OCI-M2 (cell line): ENCODE results near the gene PPA2.
"Not testable (repeated sequence)": the region's sequence is repeated elsewhere in the genome, so short reads cannot be mapped to it uniquely, and the experiment has no call there.

ENCODE experiments used
- DNase-seq: peaks from one replicate; lab custom pipeline; 2025; ENCODE audit not compliant: unreplicated experiment; lab: John Stamatoyannopoulos, UW

Gene PPA2

GRCh38 chr4:105473324-105474098 is at the start of gene PPA2:
Gene PPA2, minus strand, starts transcription at chr4:105474062. Its CDS starts 12 bp downstream, at chr4:105474050.
- DNase-seq: peak; percentile 22

- DNase-seq: peak; percentile 45
Measured at GRCh38 chr4:105520819-105521790, 47.2 kb upstream of the PPA2 start.

GRCh38 chr4:105510245-105510644 is 36.4 kb upstream of the PPA2 start:
- no peak for DNase-seq

- no peak for DNase-seq
Measured at GRCh38 chr4:105509714-105510113, 35.9 kb upstream of the PPA2 start.

GRCh38 chr4:105509291-105509690 is 35.4 kb upstream of the PPA2 start:
- DNase-seq: no peak

GRCh38 chr4:105504744-105505143 is 30.9 kb upstream of the PPA2 start:
- DNase-seq: no peak

- DNase-seq: no peak
Measured at GRCh38 chr4:105503484-105503883, 29.6 kb upstream of the PPA2 start.

- no peak for DNase-seq
Measured at GRCh38 chr4:105496899-105497298, 23.0 kb upstream of the PPA2 start.

- no peak for DNase-seq
Measured at GRCh38 chr4:105495667-105496066, 21.8 kb upstream of the PPA2 start.

GRCh38 chr4:105490523-105490922 is 16.7 kb upstream of the PPA2 start:
- DNase-seq: no peak

- no peak for DNase-seq
Measured at GRCh38 chr4:105483840-105484239, 10.0 kb upstream of the PPA2 start.

- DNase-seq: no peak
Measured at GRCh38 chr4:105474099-105474518, 247 bp upstream of the PPA2 start.

GRCh38 chr4:105472871-105473323 is 965 bp downstream of the PPA2 start:
- DNase-seq: no peak

- peak; percentile 8 for DNase-seq
Measured at GRCh38 chr4:105471566-105472176, 2.2 kb downstream of the PPA2 start.

- DNase-seq: no peak
Measured at GRCh38 chr4:105470766-105471165, 3.1 kb downstream of the PPA2 start.

- no peak for DNase-seq
Measured at GRCh38 chr4:105469736-105470135, 4.1 kb downstream of the PPA2 start.

GRCh38 chr4:105466580-105466979 is 7.3 kb downstream of the PPA2 start:
- DNase-seq: no peak

- DNase-seq: not testable (repeated sequence)
Measured at GRCh38 chr4:105464563-105464962, 9.3 kb downstream of the PPA2 start.

GRCh38 chr4:105462576-105462975 is 11.3 kb downstream of the PPA2 start:
- no peak for DNase-seq

- no peak for DNase-seq
Measured at GRCh38 chr4:105461621-105462382, 12.1 kb downstream of the PPA2 start.

- DNase-seq: peak; percentile 37
Measured at GRCh38 chr4:105461221-105461620, 12.6 kb downstream of the PPA2 start.
